ENCODE measurements around the gene SPRING1.

Gene SPRING1

GRCh38 chr12:116698554-116699075 is 39.3 kb downstream of the SPRING1 start:
- Mint-ChIP-seq H3K36me3 (ENCODE audit: low read depth) (no peaks in the 10 kb centered on the region), H3K27ac (no peak overlapping the region), H3K4me3 (no peak overlapping the region), H3K4me1 (peaks cover 66% of the 10 kb centered on the region), H3K27me3 (ENCODE audit: low read depth, poor library complexity) (peaks cover 14% of the 10 kb centered on the region), H3K9me3 (no peaks in the 10 kb centered on the region)
- no peak for TF ChIP-seq CTCF (IDR thresholded peaks at IDR 0.05)
- DNase-seq: no peak

GRCh38 chr12:116698116-116698515 is 39.8 kb downstream of the SPRING1 start:
- no peaks in the 10 kb centered on the region for H3K9me3 Mint-ChIP-seq
- H3K27me3 Mint-ChIP-seq (ENCODE audit: low read depth, poor library complexity): peaks cover 19% of the 10 kb centered on the region
- DNase-seq: no peak
- H3K36me3 Mint-ChIP-seq (ENCODE audit: low read depth): no peaks in the 10 kb centered on the region
- no peak for TF ChIP-seq CTCF (IDR thresholded peaks at IDR 0.05)
- H3K4me3 Mint-ChIP-seq: no peak overlapping the region
- H3K4me1 Mint-ChIP-seq: peaks cover 66% of the 10 kb centered on the region
- H3K27ac Mint-ChIP-seq: no peak overlapping the region

- Mint-ChIP-seq H3K4me1 (peaks cover 69% of the 10 kb centered on the region), H3K27me3 (ENCODE audit: low read depth, poor library complexity) (peaks cover 23% of the 10 kb centered on the region), H3K27ac (no peak overlapping the region), H3K9me3 (no peaks in the 10 kb centered on the region), H3K4me3 (no peak overlapping the region), H3K36me3 (ENCODE audit: low read depth) (no peaks in the 10 kb centered on the region)
- no peak for TF ChIP-seq CTCF (IDR thresholded peaks at IDR 0.05)
- DNase-seq: peak; percentile 36
Observed at GRCh38 chr12:116697716-116698115, 40.2 kb downstream of the SPRING1 start.

- no peak overlapping the region for H3K4me3 Mint-ChIP-seq
- peaks cover 73% of the 10 kb centered on the region for H3K4me1 Mint-ChIP-seq
- H3K9me3 Mint-ChIP-seq: no peaks in the 10 kb centered on the region
- DNase-seq: peak; percentile 35
- no peaks in the 10 kb centered on the region for H3K36me3 Mint-ChIP-seq (ENCODE audit: low read depth)
- peak; percentile 32 for TF ChIP-seq CTCF (IDR thresholded peaks at IDR 0.05)
- no peak overlapping the region for H3K27ac Mint-ChIP-seq
- peaks cover 28% of the 10 kb centered on the region for H3K27me3 Mint-ChIP-seq (ENCODE audit: low read depth, poor library complexity)
Observed at GRCh38 chr12:116697305-116697704, 40.6 kb downstream of the SPRING1 start.

- H3K9me3 Mint-ChIP-seq: no peaks in the 10 kb centered on the region
- no peak for DNase-seq
- peaks cover 38% of the 10 kb centered on the region for H3K27me3 Mint-ChIP-seq (ENCODE audit: low read depth, poor library complexity)
- no peak for TF ChIP-seq CTCF (IDR thresholded peaks at IDR 0.05)
- no peak overlapping the region for H3K4me3 Mint-ChIP-seq
- H3K4me1 Mint-ChIP-seq: peaks cover 91% of the 10 kb centered on the region
- no peaks in the 10 kb centered on the region for H3K36me3 Mint-ChIP-seq (ENCODE audit: low read depth)
- H3K27ac Mint-ChIP-seq: no peak overlapping the region
Observed at GRCh38 chr12:116695464-116695725, 42.5 kb downstream of the SPRING1 start.

GRCh38 chr12:116694653-116695463 is 43.0 kb downstream of the SPRING1 start:
- H3K4me3 Mint-ChIP-seq: peak overlapping the region; percentile 43

More at GRCh38 chr12:116694653-116695463, 43.0 kb downstream of the SPRING1 start:
- Mint-ChIP-seq H3K9me3 (no peaks in the 10 kb centered on the region), H3K27me3 (ENCODE audit: low read depth, poor library complexity) (peaks cover 38% of the 10 kb centered on the region), H3K4me1 (peaks cover 94% of the 10 kb centered on the region), H3K36me3 (ENCODE audit: low read depth) (no peaks in the 10 kb centered on the region), H3K27ac (no peak overlapping the region)
- TF ChIP-seq CTCF (IDR thresholded peaks at IDR 0.05): no peak
- no peak for DNase-seq

All from nephron progenitor cell (in vitro differentiated cells).